Putamen (tissue), 1 donor: ENCODE results near the gene ALG5.

Source experiments
- DNase-seq: peaks from one replicate; pipeline ENCODE4 v3.0.0-alpha.2; 2016; ENCODE audit warnings: low spot score

The ALG5 gene

DNA sequence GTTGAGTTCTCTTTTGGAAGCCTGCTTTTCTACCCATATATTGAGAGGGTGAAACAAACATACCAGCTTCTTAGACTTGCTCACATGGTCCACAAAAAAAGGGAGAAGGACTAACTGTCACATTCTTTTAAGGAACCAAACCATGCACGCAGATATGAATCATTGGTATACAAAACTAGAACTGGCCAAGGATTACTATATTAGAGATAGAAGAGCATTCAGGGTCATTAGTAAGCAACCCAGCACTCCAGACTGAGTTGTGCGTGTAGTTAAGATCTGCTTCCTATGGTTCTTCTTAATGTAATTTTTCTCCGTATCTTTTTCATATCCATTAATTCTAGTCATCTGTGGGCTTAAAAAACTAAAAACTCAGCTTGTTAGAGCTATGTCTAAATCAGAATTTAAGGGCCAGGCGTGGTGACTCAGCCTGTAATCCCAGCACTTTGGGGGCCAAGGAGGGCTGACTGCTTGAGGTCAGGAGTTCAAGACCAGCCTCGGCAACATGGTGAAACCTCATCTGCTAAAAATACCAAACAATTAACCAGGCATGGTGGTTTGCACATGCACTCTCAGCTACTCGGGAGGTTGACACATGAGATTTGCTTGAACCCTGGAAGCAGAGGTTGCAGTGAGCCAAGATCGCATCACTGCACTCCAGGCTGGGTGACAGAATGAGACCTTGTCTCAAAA, 19.6 kb downstream of the ALG5 start:
- DNase-seq: no peak

DNA sequence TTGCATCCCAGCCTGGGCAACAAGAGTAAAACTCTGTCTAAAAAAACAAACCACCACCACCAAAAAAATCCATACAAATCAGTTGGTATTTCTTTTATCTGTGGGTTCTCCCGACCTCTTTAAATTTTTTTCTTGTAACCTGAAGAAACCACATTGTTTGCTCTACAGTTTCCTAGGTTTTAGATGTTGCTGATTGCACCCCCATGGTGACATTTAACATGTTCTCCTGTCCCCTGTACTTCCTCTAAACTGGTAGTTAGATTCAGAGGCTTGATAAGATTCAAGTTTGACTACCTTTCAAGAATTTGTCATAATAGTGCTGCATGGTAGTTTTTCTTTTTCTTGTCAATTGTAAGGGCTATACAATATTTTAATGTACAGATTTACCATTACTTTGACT, 24.0 kb downstream of the ALG5 start:
- DNase-seq: no peak

DNA sequence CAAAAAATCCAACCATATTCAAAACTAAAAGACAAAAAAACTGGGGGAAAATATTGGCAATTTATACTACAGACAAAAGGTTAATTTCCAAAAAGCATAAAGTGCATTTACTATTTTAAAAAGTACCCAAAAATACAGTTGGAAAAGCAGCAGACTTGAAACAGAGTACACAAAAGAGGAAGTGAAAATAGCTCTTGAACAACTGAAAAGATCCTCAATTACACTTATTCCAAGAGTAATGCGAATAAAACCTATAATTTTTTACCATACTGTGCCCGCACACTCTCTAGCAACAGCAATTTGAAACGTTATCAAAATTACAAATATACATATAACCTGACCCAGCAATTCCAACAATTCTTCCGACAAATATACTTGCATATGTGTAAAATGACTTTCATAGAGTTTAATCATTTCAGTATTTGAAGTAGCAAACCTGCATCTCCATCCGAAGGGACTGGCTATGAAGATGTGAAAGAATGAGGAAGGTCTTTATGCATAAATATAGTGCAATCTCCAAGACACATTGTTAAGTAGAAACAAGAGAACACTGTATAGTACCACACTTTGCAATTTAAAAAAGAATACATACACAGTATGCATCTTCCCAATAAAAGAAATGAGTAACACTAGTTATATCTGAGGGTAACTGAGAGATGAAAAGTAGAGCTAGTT, 25.4 kb downstream of the ALG5 start:
- DNase-seq: no peak

DNA sequence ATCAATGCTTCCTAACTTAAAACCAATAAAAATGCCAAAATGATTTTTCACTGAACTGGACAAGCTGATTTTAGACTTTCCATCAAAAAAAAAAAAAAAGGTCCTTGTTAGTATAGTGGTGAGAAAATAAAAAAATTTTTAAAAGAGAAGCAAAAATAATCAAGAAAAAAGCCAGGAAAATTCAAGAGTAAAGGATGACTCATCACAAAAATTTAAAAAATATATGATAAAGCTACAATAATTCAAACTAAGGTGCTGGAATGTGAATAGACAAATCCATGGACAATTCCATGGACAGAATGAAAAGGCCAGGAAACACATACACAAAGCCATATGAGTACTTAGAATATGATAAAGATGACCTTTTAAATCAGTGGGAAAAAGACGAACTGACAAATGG, 26.1 kb downstream of the ALG5 start:
- no peak for DNase-seq

DNA sequence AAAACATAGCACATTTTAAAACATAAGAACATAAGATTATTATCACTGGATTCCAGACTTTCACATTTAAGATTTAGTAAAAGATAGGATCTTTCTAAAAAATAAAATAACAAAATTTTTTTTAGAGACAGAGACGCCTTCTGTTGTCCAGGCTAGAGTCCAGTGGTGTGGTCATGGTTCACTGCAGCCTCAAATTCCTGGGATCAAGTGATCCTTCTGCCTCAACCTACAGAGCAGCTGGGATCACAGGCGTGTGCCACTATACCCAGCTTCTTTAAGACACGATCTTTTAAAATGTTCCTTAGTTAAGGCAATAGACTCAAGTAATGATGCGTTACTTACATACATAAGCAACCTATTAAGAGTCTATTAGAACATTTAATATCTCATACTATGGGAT, 32.7 kb downstream of the ALG5 start:
- no peak for DNase-seq

DNA sequence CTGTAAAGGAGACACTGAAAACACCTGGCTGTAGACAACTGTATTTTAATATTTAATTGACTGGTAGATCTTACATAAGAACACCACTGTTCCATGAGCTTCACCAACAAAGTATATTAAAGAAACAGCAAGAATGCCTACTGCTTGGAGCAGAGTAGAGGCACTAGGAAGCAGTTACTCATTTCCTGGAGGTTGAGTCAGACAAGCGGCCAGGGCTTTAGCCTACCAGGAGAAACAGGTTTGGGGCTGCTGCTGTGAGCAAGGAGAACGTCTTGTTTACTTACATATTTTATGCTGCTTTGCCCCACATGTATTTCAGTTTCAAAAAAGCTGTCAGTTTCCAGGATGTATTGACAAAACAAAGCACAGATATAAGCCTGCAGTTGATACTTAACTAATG, 33.4 kb downstream of the ALG5 start:
- no peak for DNase-seq

DNA sequence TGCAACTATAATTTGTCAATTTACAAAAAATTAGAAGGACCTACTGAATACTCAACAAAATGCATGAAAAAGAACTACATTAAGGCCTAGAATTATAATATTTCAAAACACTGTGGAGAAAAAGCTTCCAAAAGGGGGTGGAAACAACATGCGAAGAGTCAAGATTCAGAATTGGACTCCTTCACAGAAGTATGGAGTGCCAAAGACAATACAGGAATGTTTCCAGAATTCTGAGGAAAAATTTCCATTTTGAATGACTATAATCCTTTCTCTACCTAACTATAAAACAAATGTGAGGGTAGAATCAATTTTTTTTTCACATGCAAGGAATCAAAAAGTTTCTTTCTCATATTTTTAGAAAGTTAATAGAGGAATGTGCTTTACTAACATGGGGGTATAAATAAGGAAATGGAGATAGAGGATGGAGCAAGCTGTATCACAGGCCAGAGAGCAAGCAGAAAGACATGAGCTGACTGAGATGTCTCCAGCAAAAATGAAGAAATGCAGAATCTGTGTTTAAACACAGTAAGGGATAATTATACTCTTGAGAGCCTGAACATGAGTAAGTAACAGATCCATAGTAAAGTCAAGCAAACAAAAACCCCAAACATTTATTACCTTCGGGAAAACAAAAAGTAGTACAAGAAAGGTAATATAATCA, 39.6 kb downstream of the ALG5 start:
- DNase-seq: no peak

DNA sequence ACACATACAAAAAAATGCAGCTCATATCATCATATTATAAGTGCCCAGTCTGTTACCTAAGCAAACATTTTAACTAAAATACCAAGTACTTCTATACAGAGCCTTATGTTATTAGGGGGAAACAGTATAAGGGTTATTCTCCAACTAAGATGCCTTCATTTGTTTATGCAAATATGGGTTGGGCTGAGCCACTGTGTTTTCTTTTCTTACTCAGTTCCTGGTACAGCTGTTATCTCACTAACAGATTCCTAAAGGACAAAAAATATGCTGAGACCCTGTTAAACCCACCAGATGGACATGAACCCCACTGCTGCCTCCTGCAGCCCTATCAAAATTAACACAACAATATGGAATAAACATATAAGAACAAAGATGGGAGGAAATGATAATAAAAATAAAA, 44.6 kb downstream of the ALG5 start:
- DNase-seq: no peak

DNA sequence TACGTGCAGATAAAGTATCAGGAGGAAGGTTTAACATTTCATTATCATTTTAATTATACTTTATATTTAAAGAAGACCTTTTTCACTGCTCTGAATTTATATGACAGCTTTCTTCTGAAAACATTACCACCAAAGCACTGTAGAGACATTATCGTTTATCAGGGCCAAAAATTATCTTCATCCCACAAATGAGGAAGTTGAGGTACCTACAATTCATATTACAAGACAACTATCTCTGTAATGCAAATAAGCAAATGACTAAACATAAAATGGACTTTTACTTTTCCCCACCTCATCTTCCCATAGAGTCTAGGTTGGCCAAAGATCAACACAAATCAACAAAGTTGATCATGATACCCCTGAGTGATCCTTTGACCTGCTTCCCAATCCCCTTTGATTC, 48.2 kb downstream of the ALG5 start:
- DNase-seq: no peak

DNA sequence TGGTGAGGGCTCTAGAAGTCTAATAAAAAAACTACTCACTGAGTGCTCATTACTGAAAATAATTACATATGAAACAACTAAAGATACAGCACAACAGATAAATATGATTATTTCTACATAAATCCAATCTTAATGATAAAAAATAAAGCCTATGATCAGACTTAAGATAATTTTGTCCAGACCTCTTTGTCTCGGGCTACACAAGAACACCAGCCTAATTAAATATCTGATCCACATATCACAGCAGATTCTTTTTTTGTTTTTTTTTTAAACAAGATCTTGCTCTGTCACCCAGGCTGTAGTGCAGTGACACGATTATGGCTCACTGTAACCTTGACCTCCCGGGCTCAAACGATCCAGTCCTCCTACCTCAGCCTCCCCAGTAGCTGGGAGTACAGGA, 48.8 kb downstream of the ALG5 start:
- DNase-seq: no peak

DNA sequence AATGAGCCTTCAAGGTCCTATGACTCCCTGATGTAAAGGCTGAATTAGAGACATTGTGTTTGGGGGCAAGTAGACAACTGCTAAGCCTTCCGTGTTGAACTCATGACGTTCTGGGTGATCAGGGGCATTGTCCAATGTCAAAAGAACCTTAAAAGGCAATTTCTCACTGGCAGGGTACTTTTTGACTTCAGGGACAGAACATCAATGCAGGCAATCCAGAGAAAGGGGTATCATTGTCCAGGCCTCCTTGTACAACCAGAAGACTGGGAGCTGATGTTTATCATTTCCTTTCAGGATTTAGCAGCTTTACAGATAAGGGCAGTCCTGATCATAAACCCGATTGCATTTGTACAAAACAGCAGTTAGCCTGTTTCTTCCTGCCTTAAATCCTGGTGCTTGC, 54.1 kb downstream of the ALG5 start:
- no peak for DNase-seq

DNA sequence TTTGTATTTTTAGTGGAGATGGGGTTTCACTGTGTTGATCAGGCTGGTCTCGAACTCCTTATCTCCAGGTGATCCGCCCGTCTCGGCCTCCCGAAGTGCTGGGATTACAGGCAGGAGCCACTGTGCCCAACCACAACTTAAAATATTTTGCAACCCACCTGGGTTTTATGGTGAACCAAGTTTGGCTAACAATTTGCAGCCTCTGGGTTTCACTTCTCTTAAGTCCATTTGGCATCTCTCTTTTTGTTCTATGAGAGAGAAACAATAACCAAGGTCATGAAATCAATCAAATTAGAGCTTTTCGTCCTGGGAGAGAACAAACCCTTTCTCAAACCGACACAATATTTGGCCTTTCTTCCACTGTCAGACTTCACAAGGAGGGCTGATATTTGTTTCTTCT, 73.5 kb downstream of the ALG5 start:
- no peak for DNase-seq

DNA sequence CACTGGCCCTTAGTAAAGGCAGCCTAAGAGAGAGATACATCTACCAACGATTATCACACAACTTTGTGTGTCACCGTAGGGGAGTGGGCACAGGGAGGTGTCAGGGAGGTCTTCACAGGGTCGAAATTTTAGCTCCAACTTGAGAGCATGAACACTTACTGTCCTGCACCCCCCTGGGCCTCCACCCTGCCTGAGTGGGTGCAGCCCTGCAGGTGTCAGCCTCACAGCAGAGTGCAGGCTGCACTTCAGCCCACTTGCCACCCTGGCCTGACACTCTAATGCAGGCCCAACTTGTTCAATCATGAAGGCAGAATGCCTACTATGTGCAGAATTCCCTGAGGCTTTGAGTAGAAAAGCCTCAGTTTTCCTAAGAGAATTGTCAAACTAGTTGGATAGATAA, 75.1 kb downstream of the ALG5 start:
- no peak for DNase-seq

DNA sequence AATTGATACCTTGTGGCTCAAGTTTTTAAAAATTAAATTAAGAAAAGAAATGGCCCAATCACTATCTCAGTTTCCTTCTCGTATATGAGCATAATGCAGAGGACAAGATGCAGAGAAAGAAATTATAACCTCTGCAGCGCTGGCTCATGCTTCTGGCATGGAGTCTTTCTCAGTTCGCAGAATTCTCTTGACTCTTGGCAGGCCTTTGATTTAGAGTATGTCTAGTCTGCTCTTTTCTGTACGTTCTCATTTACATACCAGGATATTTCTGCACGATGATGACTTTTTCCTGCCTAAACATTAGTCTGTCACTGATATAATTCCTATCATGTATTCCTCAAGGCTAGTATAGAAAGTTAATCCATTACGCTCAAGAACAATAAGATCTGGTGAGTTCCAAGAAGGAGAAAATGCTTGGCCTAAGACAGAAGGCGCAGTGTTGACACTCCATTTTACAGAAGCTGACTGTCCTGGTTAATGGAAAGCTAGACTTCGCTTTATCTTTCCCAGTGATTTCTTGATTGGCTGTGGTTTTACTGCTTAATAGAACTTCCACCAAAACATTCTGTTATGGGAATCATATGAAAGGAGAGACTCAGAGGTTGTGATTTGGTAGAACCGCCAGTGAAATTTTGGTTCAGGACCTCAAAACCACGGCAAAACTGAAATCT, 77.4 kb downstream of the ALG5 start:
- no peak for DNase-seq

DNA sequence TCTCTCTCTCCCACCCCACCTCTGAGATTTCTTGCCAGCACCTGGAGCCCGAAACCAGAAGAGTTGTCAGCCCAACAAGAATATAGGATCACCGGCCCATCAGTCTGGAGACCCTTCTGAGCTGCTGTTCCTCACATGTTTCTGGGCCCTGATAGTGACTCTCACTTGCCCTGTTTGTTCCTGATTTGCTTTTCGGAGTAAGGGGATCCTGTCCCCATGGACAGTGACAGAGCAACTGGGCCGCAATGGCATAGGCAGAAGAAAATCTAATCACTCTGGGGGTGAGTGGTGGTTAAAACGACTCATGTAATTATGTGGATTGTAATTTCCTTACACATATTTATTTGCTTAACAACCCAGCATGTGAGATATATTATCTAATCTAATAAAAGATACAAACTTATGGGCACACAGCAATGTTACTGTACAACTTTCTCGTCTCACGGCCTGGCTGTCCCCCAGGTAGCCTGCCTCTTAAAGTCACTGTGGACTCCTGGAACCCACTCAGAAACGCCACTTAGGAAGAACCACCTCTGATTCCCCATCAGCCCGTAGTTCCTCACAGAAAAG, 78.4 kb downstream of the ALG5 start:
- no peak for DNase-seq

DNA sequence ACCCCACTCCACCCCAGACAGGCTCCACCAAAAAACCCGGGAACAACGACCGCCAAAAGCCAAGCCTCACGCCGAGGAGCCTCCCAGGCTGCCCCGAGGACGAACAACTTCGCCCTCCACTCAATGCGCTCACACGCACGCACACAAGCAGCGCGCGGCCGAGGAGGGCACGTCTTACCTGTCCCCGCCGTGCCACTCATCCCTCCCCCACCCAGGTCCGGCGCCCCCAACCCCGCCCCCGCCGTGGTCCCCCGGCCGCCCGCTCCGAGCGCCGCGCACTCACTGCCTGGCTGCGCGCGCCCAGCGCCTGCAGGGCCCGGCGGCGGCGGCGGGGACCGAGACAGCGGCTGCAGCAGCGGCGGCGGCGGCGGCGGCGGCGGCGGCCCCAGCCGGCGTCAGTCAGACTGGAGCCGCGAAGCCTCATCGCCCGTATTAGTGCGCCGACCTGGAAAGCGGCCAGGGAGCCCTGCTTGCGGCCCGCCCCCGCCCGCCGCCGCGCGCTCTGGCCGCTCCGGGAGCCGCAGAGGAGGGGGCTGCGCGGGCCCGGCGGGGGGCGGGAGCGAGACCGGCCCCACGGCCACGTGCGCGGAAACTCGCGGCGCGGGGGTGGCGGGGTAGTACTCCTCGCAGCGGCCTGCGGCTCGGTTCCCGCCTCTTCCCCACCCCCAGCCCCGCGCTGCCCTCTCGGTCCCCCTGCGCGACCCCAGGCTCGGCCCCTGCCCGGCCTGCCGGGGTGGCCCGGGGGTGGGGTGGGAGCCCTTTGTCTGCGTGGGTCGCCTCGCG, 79.1 kb downstream of the ALG5 start, which contains the start of gene SMAD9:
TSS of gene SMAD9 (minus strand) at position 406 of the 783 bp plus-strand sequence. CDS start 40,549 bp downstream, outside the sequence.
- DNase-seq: no peak

DNA sequence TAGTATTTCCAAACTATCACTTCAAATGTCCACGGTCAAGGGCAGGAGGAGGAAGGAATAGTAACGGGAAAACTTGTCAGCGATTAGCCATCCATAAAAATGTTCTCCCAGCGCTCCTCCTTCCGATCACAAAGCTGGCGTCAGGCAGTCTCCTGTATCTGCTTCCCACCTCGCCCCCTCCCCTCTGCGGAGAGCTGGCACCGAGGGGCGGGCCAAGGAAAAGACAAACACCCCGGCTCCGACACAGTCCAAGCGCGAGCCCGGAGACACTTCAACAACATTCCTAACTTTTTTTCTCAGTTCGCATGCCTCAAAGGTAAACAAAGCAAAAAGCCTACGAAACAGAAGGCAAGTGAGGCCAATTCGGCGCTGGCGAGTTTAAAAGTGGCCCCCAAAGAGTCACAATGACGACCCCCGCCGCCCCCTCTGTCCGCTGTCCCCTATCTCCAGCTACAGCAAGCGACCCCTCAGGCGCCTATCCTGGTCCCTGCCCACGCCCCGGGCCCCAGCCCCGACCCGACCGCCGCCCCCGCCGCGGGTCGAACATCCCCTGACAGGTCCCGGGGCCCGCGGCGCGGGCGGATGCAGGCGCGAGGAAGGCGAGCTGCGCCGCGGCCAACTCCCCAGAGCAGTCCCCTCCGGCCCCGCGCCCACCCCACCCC, 79.8 kb downstream of the ALG5 start:
- DNase-seq: no peak

DNA sequence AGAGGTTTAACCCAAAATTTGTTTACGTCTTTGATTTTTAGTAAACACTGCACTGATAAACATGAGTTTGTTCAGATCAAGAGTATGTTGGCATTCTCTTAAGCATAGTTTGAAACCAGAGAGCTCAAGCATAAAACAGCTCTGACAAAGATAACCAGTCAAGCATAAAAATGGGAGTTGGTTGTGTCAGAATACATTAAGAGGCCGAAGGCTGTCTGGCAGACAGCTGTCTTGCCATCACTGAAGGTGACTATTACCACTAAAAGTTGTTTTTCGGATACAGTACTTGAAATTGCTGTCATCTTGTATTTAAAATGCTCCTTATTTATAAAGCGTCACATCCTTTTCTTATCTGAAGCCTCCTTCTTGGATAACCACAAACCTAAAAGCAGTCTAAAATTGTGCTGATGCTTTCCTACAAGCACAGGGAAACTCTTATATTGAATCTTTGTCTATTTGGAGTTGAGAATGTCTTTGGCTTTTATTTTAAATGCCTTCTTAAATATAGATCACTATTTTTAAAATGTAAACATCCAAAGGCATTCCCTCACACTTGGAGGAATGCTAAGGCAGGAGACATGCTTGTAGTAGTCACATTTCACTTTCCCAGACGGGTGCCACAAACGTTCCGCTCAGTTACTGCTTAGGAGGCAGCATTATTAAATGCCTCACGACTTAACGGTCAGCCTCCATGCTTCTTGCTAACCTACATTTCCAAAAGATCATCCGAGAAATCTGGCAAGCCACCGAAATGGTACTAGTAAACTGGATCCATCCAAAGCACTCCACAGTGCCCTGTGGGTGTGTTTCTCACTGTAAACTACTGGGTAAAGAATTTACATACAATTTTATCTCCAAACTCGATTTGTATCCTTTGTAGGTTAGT, 80.7 kb downstream of the ALG5 start:
- no peak for DNase-seq

DNA sequence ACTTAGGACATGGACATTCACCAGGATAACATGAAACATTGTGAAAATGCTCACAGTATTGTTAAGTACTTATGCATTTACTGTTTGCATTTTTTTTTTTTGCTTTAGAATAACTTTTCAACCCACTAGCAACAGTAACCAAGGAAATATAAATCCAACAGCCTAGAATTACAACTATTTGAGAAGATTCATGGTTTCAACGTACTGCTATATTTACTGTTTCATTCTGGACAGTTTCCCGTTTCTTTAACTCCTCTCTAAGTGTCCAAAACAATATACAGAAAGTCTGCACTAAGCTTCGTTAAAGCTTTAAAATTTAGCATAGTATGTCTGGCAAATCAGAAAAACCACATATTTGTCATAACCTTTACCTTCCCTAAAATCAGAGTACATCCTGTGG, 81.8 kb downstream of the ALG5 start:
- no peak for DNase-seq
